HFFc6 (cell line): ENCODE data around the gene MYH10. TPM values are rescaled to one million over a fixed set of nuclear protein-coding genes. Genes with fewer than 3 reads are reported as not detected.
A peak's percentile ranks its signal among the peaks of the same experiment; 100 is the strongest.

Source experiments
- DNase-seq: peaks from one replicate; pipeline ENCODE4 v3.0.0-alpha.2; 2018
- H3K27ac Mint-ChIP-seq: 2 replicates; pipeline ENCODE4 v1.8.0; 2020; ENCODE audit warnings: mild to moderate bottlenecking, mixed read lengths
- H3K27me3 Mint-ChIP-seq: 2 replicates; pipeline ENCODE4 v1.8.0; 2021; ENCODE audit warnings: mild to moderate bottlenecking, moderate library complexity, mixed read lengths; ENCODE audit not compliant: insufficient read depth
- H3K36me3 Mint-ChIP-seq: 2 replicates; pipeline ENCODE4 v1.8.0; 2021; ENCODE audit warnings: low read depth, mixed read lengths
- H3K4me1 Mint-ChIP-seq: 2 replicates; pipeline ENCODE4 v1.8.0; 2020; ENCODE audit warnings: low read depth, mixed read lengths
- H3K4me3 Mint-ChIP-seq: 2 replicates; pipeline ENCODE4 v1.8.0; 2020; ENCODE audit warnings: mild to moderate bottlenecking, moderate library complexity, mixed read lengths
- H3K9me3 Mint-ChIP-seq: 2 replicates; pipeline ENCODE4 v1.8.0; 2020; ENCODE audit warnings: mild to moderate bottlenecking, mixed read lengths
- total RNA-seq, 6 experiments: library from RNA; stranded (reverse); fragmentation: NEBNext Ultra II Directional; extraction: Animal tissue kit (Norgen Biotek cat#: 25700); gene quantifications; 2 replicates in 1 of 6; 3 replicates in 5 of 6; pipeline ENCODE4 v1.2.3, GENCODE V29; 2021
- TF ChIP-seq, protein P1 (sequence below): fragments of 200-600 bp; sonication (generic); IDR thresholded peaks from 2 replicates; pipeline ENCODE4 v1.5.0; 2021; ENCODE audit warnings: antibody characterized with exemption, mild to moderate bottlenecking

Gene MYH10
- total RNA-seq, 6 experiments from 2014 or later = 54.0 to 63.3 (median 58.3) TPM

DNA sequence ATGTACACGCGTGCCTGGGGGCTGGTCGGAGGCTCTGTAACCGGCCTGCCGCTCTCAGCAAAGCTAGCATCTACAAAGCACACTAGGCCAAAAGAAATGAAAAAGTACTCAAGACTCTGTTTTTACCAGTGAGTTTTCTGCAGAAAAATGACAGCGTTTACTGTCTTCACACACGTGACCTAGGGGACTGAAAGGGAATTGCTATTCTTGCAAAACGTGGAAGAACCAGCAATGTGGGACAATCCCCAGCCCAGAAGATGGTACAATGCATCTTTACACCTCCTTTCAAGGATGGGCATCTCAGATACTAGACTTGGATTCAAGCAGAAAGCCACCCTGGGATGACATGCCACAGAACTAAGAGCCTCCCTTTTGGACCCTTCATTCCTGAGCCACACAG, 153.4 kb downstream of the MYH10 start:
- no peak for DNase-seq
- Mint-ChIP-seq H3K4me1 (peaks cover 26% of the 10 kb centered on the region), H3K9me3 (no peaks in the 10 kb centered on the region), H3K4me3 (no peak overlapping the region), H3K27ac (no peak overlapping the region), H3K36me3 (peaks cover 43% of the 10 kb centered on the region), H3K27me3 (peaks cover 5% of the 10 kb centered on the region)
- TF ChIP-seq, protein P1, sequence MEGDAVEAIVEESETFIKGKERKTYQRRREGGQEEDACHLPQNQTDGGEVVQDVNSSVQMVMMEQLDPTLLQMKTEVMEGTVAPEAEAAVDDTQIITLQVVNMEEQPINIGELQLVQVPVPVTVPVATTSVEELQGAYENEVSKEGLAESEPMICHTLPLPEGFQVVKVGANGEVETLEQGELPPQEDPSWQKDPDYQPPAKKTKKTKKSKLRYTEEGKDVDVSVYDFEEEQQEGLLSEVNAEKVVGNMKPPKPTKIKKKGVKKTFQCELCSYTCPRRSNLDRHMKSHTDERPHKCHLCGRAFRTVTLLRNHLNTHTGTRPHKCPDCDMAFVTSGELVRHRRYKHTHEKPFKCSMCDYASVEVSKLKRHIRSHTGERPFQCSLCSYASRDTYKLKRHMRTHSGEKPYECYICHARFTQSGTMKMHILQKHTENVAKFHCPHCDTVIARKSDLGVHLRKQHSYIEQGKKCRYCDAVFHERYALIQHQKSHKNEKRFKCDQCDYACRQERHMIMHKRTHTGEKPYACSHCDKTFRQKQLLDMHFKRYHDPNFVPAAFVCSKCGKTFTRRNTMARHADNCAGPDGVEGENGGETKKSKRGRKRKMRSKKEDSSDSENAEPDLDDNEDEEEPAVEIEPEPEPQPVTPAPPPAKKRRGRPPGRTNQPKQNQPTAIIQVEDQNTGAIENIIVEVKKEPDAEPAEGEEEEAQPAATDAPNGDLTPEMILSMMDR = no peak

GRCh38 chr17:8476741-8477140, 153.8 kb downstream of the MYH10 start:
- Mint-ChIP-seq H3K27ac (no peak overlapping the region), H3K36me3 (peaks cover 41% of the 10 kb centered on the region), H3K27me3 (peaks cover 5% of the 10 kb centered on the region), H3K9me3 (no peaks in the 10 kb centered on the region), H3K4me3 (no peak overlapping the region), H3K4me1 (peaks cover 25% of the 10 kb centered on the region)
- DNase-seq = no peak
- TF ChIP-seq, protein P1 = no peak

GRCh38 chr17:8475781-8476180, 154.7 kb downstream of the MYH10 start:
- no peak overlapping the region; the same call in 1 of the 2 replicates for H3K4me3 Mint-ChIP-seq
- H3K27me3 Mint-ChIP-seq = peaks cover 5% of the 10 kb centered on the region
- H3K9me3 Mint-ChIP-seq = no peaks in the 10 kb centered on the region
- TF ChIP-seq, protein P1 = no peak
- H3K4me1 Mint-ChIP-seq = peaks cover 25% of the 10 kb centered on the region
- no peak overlapping the region for H3K27ac Mint-ChIP-seq
- no peak for DNase-seq
- H3K36me3 Mint-ChIP-seq = peaks cover 45% of the 10 kb centered on the region

GRCh38 chr17:8475227-8475626, 155.3 kb downstream of the MYH10 start:
- Mint-ChIP-seq H3K4me3 (no peak overlapping the region), H3K27me3 (peaks cover 5% of the 10 kb centered on the region), H3K9me3 (no peaks in the 10 kb centered on the region), H3K36me3 (peaks cover 43% of the 10 kb centered on the region), H3K27ac (peak overlapping the region; percentile 12; the same call in 1 of the 2 replicates), H3K4me1 (peaks cover 25% of the 10 kb centered on the region)
- TF ChIP-seq, protein P1 = no peak
- no peak for DNase-seq

DNA sequence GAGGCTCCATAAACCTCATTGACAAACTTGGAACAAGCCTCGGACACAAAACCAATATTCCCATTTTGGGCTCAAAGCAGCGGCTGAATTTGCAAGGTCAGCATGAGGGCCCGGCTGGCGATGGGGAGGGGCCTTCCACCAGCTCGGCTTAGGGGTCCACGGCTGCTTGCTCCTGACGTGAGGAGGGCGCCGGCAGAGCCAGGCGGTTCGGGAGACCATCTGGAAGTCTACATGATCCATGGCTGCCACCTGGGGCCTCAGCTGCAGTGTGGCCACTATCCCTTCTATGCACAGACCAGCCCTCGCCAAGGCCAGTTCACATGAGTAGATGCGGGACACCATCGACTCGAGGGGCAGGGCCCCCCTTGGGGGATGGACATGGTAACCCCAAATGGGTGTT, 155.7 kb downstream of the MYH10 start:
- Mint-ChIP-seq H3K4me3 (no peak overlapping the region), H3K9me3 (no peaks in the 10 kb centered on the region), H3K27me3 (peaks cover 5% of the 10 kb centered on the region), H3K27ac (peak overlapping the region; percentile 12; the same call in 1 of the 2 replicates), H3K36me3 (peaks cover 47% of the 10 kb centered on the region), H3K4me1 (peaks cover 21% of the 10 kb centered on the region)
- DNase-seq = no peak
- TF ChIP-seq, protein P1 = no peak
